Smooth muscle cell (in vitro differentiated cells): ENCODE data around the gene MXRA5. TPM values are rescaled to one million over a fixed set of nuclear protein-coding genes. Genes with fewer than 3 reads are reported as not detected.
"Not testable (repeated sequence)": the region's sequence is repeated elsewhere in the genome, so short reads cannot be mapped to it uniquely, and the experiment has no call there.

Experiments used
- DNase-seq: peaks from one replicate; lab custom pipeline; 2025; ENCODE audit not compliant: unreplicated experiment; lab: John Stamatoyannopoulos, UW
- H2AFZ ChIP-seq: fragments of 200-600 bp; sonication (generic); 2 replicates; pipeline ENCODE4 v1.6.0; 2016; ENCODE audit warnings: antibody characterized with exemption, low read depth, mild to moderate bottlenecking
- H3F3A ChIP-seq: fragments of 200-600 bp; sonication (generic); 2 replicates; pipeline ENCODE4 v1.6.0; 2017; ENCODE audit warnings: antibody characterized with exemption, low read depth
- H3K27ac ChIP-seq: fragments of 200-600 bp; sonication (generic); 2 replicates; pipeline ENCODE4 v1.5.1; 2016; ENCODE audit warnings: low read depth, mild to moderate bottlenecking
- H3K27me3 ChIP-seq: fragments of 200-600 bp; sonication (generic); 2 replicates; pipeline ENCODE4 v1.6.1; 2016; ENCODE audit warnings: low read depth, mild to moderate bottlenecking
- H3K36me3 ChIP-seq: fragments of 200-600 bp; sonication (generic); 2 replicates; pipeline ENCODE4 v1.5.1; 2016; ENCODE audit warnings: low read depth
- H3K4me1 ChIP-seq: fragments of 200-600 bp; sonication (generic); 2 replicates; pipeline ENCODE4 v1.5.1; 2016; ENCODE audit warnings: low read depth
- H3K4me2 ChIP-seq: fragments of 200-600 bp; sonication (generic); 2 replicates; pipeline ENCODE4 v1.6.0; 2016; ENCODE audit warnings: mild to moderate bottlenecking
- H3K4me3 ChIP-seq: fragments of 200-600 bp; sonication (generic); 2 replicates; pipeline ENCODE4 v1.5.1; 2016; ENCODE audit warnings: mild to moderate bottlenecking
- H3K79me2 ChIP-seq: fragments of 200-600 bp; sonication (generic); 2 replicates; pipeline ENCODE4 v1.6.0; 2016; ENCODE audit warnings: low read depth, mild to moderate bottlenecking
- H3K9ac ChIP-seq: fragments of 200-600 bp; sonication (generic); 2 replicates; pipeline ENCODE4 v1.6.0; 2016; ENCODE audit warnings: low read depth
- H3K9me3 ChIP-seq: fragments of 200-600 bp; sonication (generic); replicated peaks from 2 replicates; pipeline ENCODE4 v1.5.1; 2016; ENCODE audit warnings: low read depth
- H4K20me1 ChIP-seq: fragments of 200-600 bp; sonication (generic); 2 replicates; pipeline ENCODE4 v1.6.0; 2016; ENCODE audit warnings: low read depth
- CTCF ChIP-seq: fragments of 200-600 bp; sonication (generic); IDR thresholded peaks from 2 replicates; pipeline ENCODE4 v1.5.1; 2017; ENCODE audit warnings: borderline replicate concordance, mild to moderate bottlenecking, antibody characterized with exemption; ENCODE audit not compliant: insufficient read depth, poor library complexity, severe bottlenecking
- WGBS: methylation state at CpG from one replicate; pipeline ENCODE4 v1.1.7; 2016; ENCODE audit warnings: low lambda C conversion rate; 5-methylcytosine and 5-hydroxymethylcytosine counted together
- polyA plus RNA-seq: library from polyadenylated mRNA; unstranded; fragments of >200 nt; fragmentation: Nextera tagmentation; extraction: Ambion mirVana; gene quantifications from 2 replicates; pipeline ENCODE4 v1.2.1, GENCODE V29; 2016
- total RNA-seq: library from RNA; depleted of rRNA; stranded (reverse); fragments of >200 nt; gene quantifications from 2 replicates; pipeline ENCODE4 v1.2.3, GENCODE V29; 2014

Gene MXRA5
- total and polyA plus RNA-seq, 2 experiments from 2014 or later = 167 to 431 TPM

GRCh38 chrX:3371163-3371562 is 24.7 kb upstream of the MXRA5 start:
- Histone ChIP-seq H3F3A (no peaks in the 10 kb centered on the region), H2AFZ (no peak overlapping the region), H3K4me2 (no peak overlapping the region), H3K27me3 (no peaks in the 10 kb centered on the region), H3K27ac (peak overlapping the region; percentile 13), H4K20me1 (no peaks in the 10 kb centered on the region), H3K79me2 (no peaks in the 10 kb centered on the region), H3K4me1 (no peaks in the 10 kb centered on the region), H3K4me3 (no peak overlapping the region), H3K9me3 (no peaks in the 10 kb centered on the region), H3K9ac (no peak overlapping the region), H3K36me3 (no peaks in the 10 kb centered on the region)
- no peak for DNase-seq
- TF ChIP-seq CTCF = no peak
- 82% methylated on average over 4 of the region's 4 CpGs for WGBS

GRCh38 chrX:3370656-3371055 is 24.2 kb upstream of the MXRA5 start:
- Histone ChIP-seq H2AFZ (no peak overlapping the region), H3K36me3 (no peaks in the 10 kb centered on the region), H3K4me3 (no peak overlapping the region), H3K27me3 (no peaks in the 10 kb centered on the region), H3K4me2 (no peak overlapping the region), H3K79me2 (no peaks in the 10 kb centered on the region), H4K20me1 (no peaks in the 10 kb centered on the region), H3K4me1 (no peaks in the 10 kb centered on the region), H3K27ac (peak overlapping the region; percentile 13), H3K9ac (no peak overlapping the region), H3F3A (no peaks in the 10 kb centered on the region), H3K9me3 (no peaks in the 10 kb centered on the region)
- no peak for DNase-seq
- 33% methylated on average over 3 of the region's 3 CpGs for WGBS
- TF ChIP-seq CTCF = no peak

DNA sequence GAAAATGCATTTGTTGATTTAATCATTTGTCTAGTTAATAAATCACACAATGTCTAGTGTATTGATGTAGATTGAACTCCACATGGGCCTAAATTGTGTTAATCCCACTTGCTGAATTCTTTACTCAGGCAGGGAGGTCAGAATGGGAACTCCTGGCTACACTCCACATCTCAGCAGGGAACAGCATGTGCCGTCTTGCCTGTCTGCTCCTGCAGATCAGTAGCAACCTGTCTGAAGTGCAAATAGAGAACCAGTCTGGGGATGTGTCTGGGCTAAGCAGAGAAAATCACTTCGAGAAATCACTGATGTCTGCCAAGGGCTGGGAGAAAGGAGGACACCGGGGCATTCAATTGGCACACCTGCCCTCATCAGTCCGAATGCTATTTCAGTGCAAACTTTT is 16.5 kb upstream of the MXRA5 start:
- Histone ChIP-seq H3K4me3 (no peak overlapping the region), H3F3A (no peaks in the 10 kb centered on the region), H3K27ac (no peak overlapping the region), H3K36me3 (no peaks in the 10 kb centered on the region), H3K9ac (no peak overlapping the region), H3K4me2 (no peak overlapping the region), H3K4me1 (no peaks in the 10 kb centered on the region), H3K27me3 (no peaks in the 10 kb centered on the region), H3K79me2 (no peaks in the 10 kb centered on the region), H2AFZ (no peak overlapping the region), H4K20me1 (no peaks in the 10 kb centered on the region), H3K9me3 (no peaks in the 10 kb centered on the region)
- no peak for TF ChIP-seq CTCF
- DNase-seq = no peak
- 71% methylated on average over 4 of the region's 4 CpGs for WGBS

DNA sequence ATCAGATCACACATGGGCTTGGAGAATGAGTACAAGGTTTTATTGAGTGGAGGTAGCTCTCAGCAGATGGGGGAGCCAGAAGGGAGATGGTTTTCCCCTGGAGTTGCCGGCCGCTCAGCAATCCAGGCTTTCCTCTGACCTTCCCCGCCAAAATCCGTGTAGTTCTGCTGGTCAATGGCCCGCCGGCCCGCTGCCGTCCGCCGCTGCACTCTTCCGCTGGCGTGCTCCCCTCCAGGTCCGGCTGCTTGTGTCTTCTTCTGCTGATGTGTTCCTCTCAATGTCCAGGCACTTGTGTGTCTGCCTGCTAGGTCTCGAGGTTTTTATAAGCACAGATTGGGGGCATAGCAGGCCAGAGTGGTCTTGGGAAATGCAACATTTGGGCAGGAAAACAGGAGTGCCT is 14.4 kb upstream of the MXRA5 start:
- Histone ChIP-seq H3K4me3 (no peak overlapping the region), H2AFZ (no peak overlapping the region), H3K4me1 (no peaks in the 10 kb centered on the region), H3K79me2 (no peaks in the 10 kb centered on the region), H3K36me3 (no peaks in the 10 kb centered on the region), H3K27ac (no peak overlapping the region), H3K4me2 (no peak overlapping the region), H3F3A (no peaks in the 10 kb centered on the region), H3K27me3 (no peaks in the 10 kb centered on the region), H3K9me3 (no peaks in the 10 kb centered on the region), H4K20me1 (no peaks in the 10 kb centered on the region), H3K9ac (no peak overlapping the region)
- DNase-seq = no peak
- WGBS = 91% methylated on average over 14 of the region's 14 CpGs
- TF ChIP-seq CTCF = no peak

- peak overlapping the region; percentile 41 for H3K27ac ChIP-seq
- WGBS = 76% methylated on average over 3 of the region's 3 CpGs
- H4K20me1 ChIP-seq, H3K9me3 ChIP-seq, H3K4me2 ChIP-seq, H3K36me3 ChIP-seq, H3K4me1 ChIP-seq, H3F3A ChIP-seq, H3K79me2 ChIP-seq, DNase-seq, H2AFZ ChIP-seq, H3K4me3 ChIP-seq, H3K27me3 ChIP-seq, H3K9ac ChIP-seq: not testable (repeated sequence)
These were observed 6.3 kb upstream of the MXRA5 start for GRCh38 chrX:3352741-3353140.
